PC-9 (cell line): ENCODE results near the gene GNL3L. TPM values are rescaled to one million over a fixed set of nuclear protein-coding genes. Genes with fewer than 3 reads are reported as not detected.
"Not testable (repeated sequence)": the region's sequence is repeated elsewhere in the genome, so short reads cannot be mapped to it uniquely, and the experiment has no call there.

Source experiments
- BruUV-seq: library from RNA; stranded (reverse); fragments of 400-500 nt; replicated peaks from 2 replicates; lab custom pipeline; 2021; lab: Mats Ljungman, UMichigan
- CTCF ChIA-PET: fragments of 300-600 bp; sonication (Branson Sonifier 250); formaldehyde crosslinking; loops from one replicate; lab custom pipeline; 2022; ENCODE audit warnings: antibody characterized with exemption; lab: Charles Lee
- POLR2A ChIA-PET: fragments of 300-600 bp; sonication (Branson Sonifier 250); formaldehyde crosslinking; loops from one replicate; lab custom pipeline; 2022; ENCODE audit warnings: antibody characterized with exemption; ENCODE audit not compliant: unreplicated experiment; lab: Charles Lee
- DNase-seq, 2 experiments: peaks; one replicate each; pipeline versions ENCODE4 v3.0.0 to v3.0.0-alpha.2; 2015 to 2022; ENCODE audit warnings: mixed read lengths in 1 of 2
- H2AFZ ChIP-seq: fragments of 200-600 bp; sonication (generic); 2 replicates; pipeline ENCODE4 v1.8.1; 2017; ENCODE audit warnings: antibody characterized with exemption
- H3F3A ChIP-seq: fragments of 200-600 bp; sonication (generic); 2 replicates; pipeline ENCODE4 v1.8.1; 2017; ENCODE audit warnings: antibody characterized with exemption, mild to moderate bottlenecking, low read depth; ENCODE audit not compliant: insufficient read depth
- H3K27ac ChIP-seq: fragments of 200-600 bp; sonication (generic); 2 replicates; pipeline ENCODE4 v1.6.1; 2016; ENCODE audit warnings: mixed run types
- H3K27me3 ChIP-seq: fragments of 200-600 bp; sonication (generic); 2 replicates; pipeline ENCODE4 v1.6.1; 2016; ENCODE audit warnings: low read depth, mixed run types; ENCODE audit not compliant: insufficient read depth
- H3K36me3 ChIP-seq: fragments of 200-600 bp; sonication (generic); 2 replicates; pipeline ENCODE4 v1.6.1; 2016; ENCODE audit warnings: low read depth, mixed run types
- H3K4me1 ChIP-seq: fragments of 200-600 bp; sonication (generic); replicated peaks from 2 replicates; pipeline ENCODE4 v1.6.1; 2016; ENCODE audit warnings: mixed run types; ENCODE audit not compliant: insufficient read depth
- H3K4me2 ChIP-seq: fragments of 200-600 bp; sonication (generic); 2 replicates; pipeline ENCODE4 v1.6.1; 2017; ENCODE audit warnings: mixed run types
- H3K4me3 ChIP-seq: fragments of 200-600 bp; sonication (generic); 2 replicates; pipeline ENCODE4 v1.6.1; 2016; ENCODE audit warnings: mixed run types
- H3K79me2 ChIP-seq: fragments of 200-600 bp; sonication (generic); 2 replicates; pipeline ENCODE4 v1.6.1; 2017; ENCODE audit warnings: low read depth, mixed run types
- H3K9me2 ChIP-seq: fragments of 200-600 bp; sonication (generic); 2 replicates; pipeline ENCODE4 v1.8.1; 2017; ENCODE audit warnings: mild to moderate bottlenecking; ENCODE audit not compliant: insufficient read depth
- H3K9me3 ChIP-seq: fragments of 200-600 bp; sonication (generic); 2 replicates; pipeline ENCODE4 v1.8.1; 2016; ENCODE audit warnings: low read depth; ENCODE audit not compliant: insufficient read depth
- H4K20me1 ChIP-seq: fragments of 200-600 bp; sonication (generic); 2 replicates; pipeline ENCODE4 v1.8.1; 2017; ENCODE audit not compliant: insufficient read depth
- CTCF ChIP-seq: fragments of 200-600 bp; sonication (generic); conservative IDR thresholded peaks from 2 replicates; pipeline ENCODE4 v1.6.1; 2017; ENCODE audit warnings: mixed run types, antibody characterized with exemption, mild to moderate bottlenecking, moderate library complexity
- EZH2 ChIP-seq: fragments of 200-600 bp; sonication (generic); IDR thresholded peaks from 2 replicates; pipeline ENCODE4 v1.8.0; 2017; ENCODE audit warnings: antibody characterized with exemption, low read depth
- intact Hi-C: fragments of 100-400 bp; cut with micrococcal nuclease; formaldehyde crosslinking; loops from one replicate; pipeline ENCODE4 v1.10.0; 2022; ENCODE audit not compliant: unreplicated experiment
- total RNA-seq: library from RNA; stranded (reverse); gene quantifications from 2 replicates; pipeline ENCODE4 v1.2.3, GENCODE V29; 2021

Gene GNL3L
- total RNA-seq, 1 experiment from 2014 or later: 77.4 TPM

- CTCF ChIA-PET: no interaction called here
- no peak overlapping the region for H3K4me3 ChIP-seq
- no peak for TF ChIP-seq CTCF
- TF ChIP-seq EZH2: no peak
- no peaks in the 10 kb centered on the region for H3K9me2 ChIP-seq
- intact Hi-C loops: no loop called here
- H3K79me2 ChIP-seq: peaks cover 10% of the 10 kb centered on the region; the same call in 1 of the 2 replicates
- no peak overlapping the region for H3K27ac ChIP-seq
- peaks cover 4% of the 10 kb centered on the region; the same call in 1 of the 2 replicates for H3K36me3 ChIP-seq
- H3K27me3 ChIP-seq: no peaks in the 10 kb centered on the region
- no peaks in the 10 kb centered on the region for H3K4me1 ChIP-seq
- POLR2A ChIA-PET: no interaction called here
- no peak overlapping the region for H2AFZ ChIP-seq
- H3K9me3 ChIP-seq: no peaks in the 10 kb centered on the region
- no peak overlapping the region for H3K4me2 ChIP-seq
- no TSS peak for BruUV-seq
- no peaks in the 10 kb centered on the region for H3F3A ChIP-seq
- H4K20me1 ChIP-seq: no peaks in the 10 kb centered on the region
- no peak for DNase-seq
These were observed 10.3 kb downstream of the GNL3L start for GRCh38 chrX:54540289-54540688.

DNA sequence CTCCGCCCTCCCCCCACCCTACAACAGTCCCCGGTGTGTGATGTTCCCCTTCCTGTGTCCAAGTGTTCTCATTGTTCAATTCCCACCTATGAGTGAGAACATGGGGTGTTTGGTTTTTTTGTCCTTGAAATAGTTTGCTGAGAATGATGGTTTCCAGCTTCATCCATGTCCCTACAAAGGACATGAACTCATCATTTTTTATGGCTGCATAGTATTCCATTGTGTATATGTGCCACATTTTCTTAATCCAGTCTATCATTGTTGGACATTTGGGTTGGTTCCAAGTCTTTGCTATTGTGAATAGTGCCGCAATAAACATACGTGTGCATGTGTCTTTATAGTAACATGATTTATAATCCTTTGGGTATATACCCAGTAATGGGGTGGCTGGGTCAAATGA is 12.2 kb downstream of the GNL3L start:
- H3K9me2 ChIP-seq, H3K4me3 ChIP-seq, CTCF ChIA-PET, H4K20me1 ChIP-seq, H2AFZ ChIP-seq, H3K27ac ChIP-seq, H3K79me2 ChIP-seq, POLR2A ChIA-PET, H3K9me3 ChIP-seq, H3K4me2 ChIP-seq, DNase-seq, intact Hi-C loops, H3K4me1 ChIP-seq, H3K36me3 ChIP-seq, H3F3A ChIP-seq, BruUV-seq, H3K27me3 ChIP-seq: not testable (repeated sequence)

DNA sequence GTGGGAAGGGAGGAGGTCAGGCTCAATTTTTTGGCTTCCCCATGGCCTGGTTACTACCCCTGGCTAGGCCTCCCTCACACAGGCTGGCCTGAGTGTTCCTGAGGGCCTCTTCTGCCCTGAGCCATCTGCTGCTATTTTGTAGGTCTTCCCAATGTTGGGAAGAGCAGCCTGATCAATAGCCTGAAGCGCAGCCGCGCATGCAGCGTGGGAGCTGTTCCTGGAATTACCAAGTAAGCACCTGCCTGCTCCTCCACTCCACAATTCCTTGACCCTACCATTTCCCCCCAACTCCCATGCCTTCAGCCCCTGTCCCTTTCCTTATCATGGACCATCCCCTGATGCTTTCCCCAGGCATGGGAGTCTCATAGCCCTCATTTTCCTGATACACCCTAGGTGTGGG is 20.8 kb downstream of the GNL3L start:
- no peak overlapping the region for H3K27ac ChIP-seq
- CTCF ChIA-PET: no interaction called here
- no peaks in the 10 kb centered on the region for H4K20me1 ChIP-seq
- H2AFZ ChIP-seq: no peak overlapping the region
- no peaks in the 10 kb centered on the region for H3K36me3 ChIP-seq
- H3K4me3 ChIP-seq: no peak overlapping the region
- no peaks in the 10 kb centered on the region for H3K79me2 ChIP-seq
- H3K4me1 ChIP-seq: no peaks in the 10 kb centered on the region
- no peaks in the 10 kb centered on the region for H3K9me3 ChIP-seq
- no peak overlapping the region for H3K4me2 ChIP-seq
- H3K9me2 ChIP-seq: no peaks in the 10 kb centered on the region
- TF ChIP-seq EZH2 (no peak), CTCF (no peak)
- no peak for DNase-seq
- no peaks in the 10 kb centered on the region for H3K27me3 ChIP-seq
- no peaks in the 10 kb centered on the region for H3F3A ChIP-seq
- BruUV-seq: no TSS peak
- POLR2A ChIA-PET: no interaction called here
- intact Hi-C loops: no loop called here

DNA sequence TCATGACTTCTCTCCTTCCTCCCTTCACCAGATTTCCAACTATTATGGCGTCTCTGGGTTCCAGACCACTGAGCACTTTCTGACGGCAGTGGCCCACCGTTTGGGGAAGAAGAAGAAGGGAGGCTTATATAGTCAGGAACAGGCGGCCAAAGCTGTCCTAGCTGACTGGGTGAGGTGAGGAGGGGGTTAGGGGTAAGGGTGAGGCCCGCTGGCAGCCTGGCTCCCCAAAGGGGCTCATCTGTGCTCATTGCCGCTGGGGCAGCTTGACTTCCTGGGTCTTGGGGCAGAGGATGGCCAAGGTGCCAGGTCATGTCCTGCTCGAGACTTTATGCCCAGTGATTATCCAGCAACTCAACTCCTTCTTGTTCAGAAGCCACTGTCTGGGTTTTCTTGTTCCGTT is 21.8 kb downstream of the GNL3L start:
- H3K36me3 ChIP-seq: no peaks in the 10 kb centered on the region

GRCh38 chrX:54555006-54555405 is 25.0 kb downstream of the GNL3L start:
- DNase-seq, H3K9me3 ChIP-seq, H3K9me2 ChIP-seq, H3K36me3 ChIP-seq, H3K4me2 ChIP-seq, H3F3A ChIP-seq, H3K79me2 ChIP-seq, H3K4me3 ChIP-seq, H2AFZ ChIP-seq, intact Hi-C loops, H3K27me3 ChIP-seq, H3K4me1 ChIP-seq, POLR2A ChIA-PET, H3K27ac ChIP-seq, BruUV-seq, CTCF ChIA-PET, H4K20me1 ChIP-seq: not testable (repeated sequence)

More for the DNA sequence above, 21.8 kb downstream of the GNL3L start:
- H3K27ac ChIP-seq: no peak overlapping the region
- H3K9me3 ChIP-seq: no peaks in the 10 kb centered on the region
- no peaks in the 10 kb centered on the region for H3F3A ChIP-seq
- ChIA-PET CTCF (no interaction called here), POLR2A (no interaction called here)
- no peak for TF ChIP-seq EZH2
- no peak for TF ChIP-seq CTCF
- no peaks in the 10 kb centered on the region for H3K4me1 ChIP-seq
- H3K27me3 ChIP-seq: no peaks in the 10 kb centered on the region
- no peaks in the 10 kb centered on the region for H3K9me2 ChIP-seq
- BruUV-seq: no TSS peak
- H3K4me2 ChIP-seq: no peak overlapping the region
- H2AFZ ChIP-seq: no peak overlapping the region
- H3K79me2 ChIP-seq: no peaks in the 10 kb centered on the region
- H4K20me1 ChIP-seq: no peaks in the 10 kb centered on the region
- no peak overlapping the region for H3K4me3 ChIP-seq
- DNase-seq: no peak
- intact Hi-C loops: no loop called here
